OCI-LY7 (cell line): ENCODE results near the gene SLIT3.

Experiments
- EZH2phosphoT487 ChIP-seq: fragments of 200-600 bp; sonication (generic); IDR thresholded peaks from 2 replicates; pipeline ENCODE4 v1.6.1; 2018; ENCODE audit warnings: low read depth, borderline replicate concordance, mild to moderate bottlenecking, mixed run types, antibody characterized with exemption, low read length, moderate library complexity, mixed read lengths
- TF ChIP-seq, protein P1 (sequence below): fragments of 200-600 bp; sonication (generic); conservative IDR thresholded peaks from 2 replicates; pipeline ENCODE4 v1.5.1; 2014; ENCODE audit warnings: mild to moderate bottlenecking, antibody characterized with exemption, low read length, moderate library complexity, mixed read lengths

DNA sequence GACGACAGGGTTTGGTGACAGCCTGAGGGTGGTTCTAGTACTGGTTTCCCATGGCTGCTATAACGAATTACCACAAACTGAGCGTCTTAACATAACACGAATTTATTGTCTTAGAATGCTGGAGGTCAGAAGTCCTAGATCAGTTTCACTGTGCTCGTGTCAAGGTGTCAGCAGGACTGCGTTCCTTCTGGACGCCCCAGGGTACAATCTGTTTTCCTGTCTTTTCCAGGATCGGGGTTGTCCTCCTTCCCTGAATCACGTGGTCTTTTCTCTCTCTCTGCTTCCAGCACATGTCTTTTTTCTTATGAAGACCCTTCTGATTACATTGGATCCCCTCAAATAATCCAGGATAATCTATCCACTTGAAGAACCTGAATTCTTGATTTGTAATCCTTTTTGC lies 430.0 kb downstream of the SLIT3 start:
- TF ChIP-seq, protein P1, sequence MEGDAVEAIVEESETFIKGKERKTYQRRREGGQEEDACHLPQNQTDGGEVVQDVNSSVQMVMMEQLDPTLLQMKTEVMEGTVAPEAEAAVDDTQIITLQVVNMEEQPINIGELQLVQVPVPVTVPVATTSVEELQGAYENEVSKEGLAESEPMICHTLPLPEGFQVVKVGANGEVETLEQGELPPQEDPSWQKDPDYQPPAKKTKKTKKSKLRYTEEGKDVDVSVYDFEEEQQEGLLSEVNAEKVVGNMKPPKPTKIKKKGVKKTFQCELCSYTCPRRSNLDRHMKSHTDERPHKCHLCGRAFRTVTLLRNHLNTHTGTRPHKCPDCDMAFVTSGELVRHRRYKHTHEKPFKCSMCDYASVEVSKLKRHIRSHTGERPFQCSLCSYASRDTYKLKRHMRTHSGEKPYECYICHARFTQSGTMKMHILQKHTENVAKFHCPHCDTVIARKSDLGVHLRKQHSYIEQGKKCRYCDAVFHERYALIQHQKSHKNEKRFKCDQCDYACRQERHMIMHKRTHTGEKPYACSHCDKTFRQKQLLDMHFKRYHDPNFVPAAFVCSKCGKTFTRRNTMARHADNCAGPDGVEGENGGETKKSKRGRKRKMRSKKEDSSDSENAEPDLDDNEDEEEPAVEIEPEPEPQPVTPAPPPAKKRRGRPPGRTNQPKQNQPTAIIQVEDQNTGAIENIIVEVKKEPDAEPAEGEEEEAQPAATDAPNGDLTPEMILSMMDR, result no peak
- TF ChIP-seq EZH2phosphoT487, result no peak
